Melanocyte of skin (primary cell): ENCODE data around the gene EFEMP1. TPM values are rescaled to one million over a fixed set of nuclear protein-coding genes. Genes with fewer than 3 reads are reported as not detected.

ENCODE experiments used
- total RNA-seq, 2 donors: library from RNA; depleted of rRNA; stranded (reverse); fragments of >200 nt; gene quantifications; 2 replicates each; pipeline ENCODE4 v1.2.3, GENCODE V29; 2012

Gene EFEMP1
- total RNA-seq = 10 to 100 TPM; 11.0 to 19.6 TPM

GRCh38 chr2:55923091-55923981 lies at the start of gene EFEMP1:
Gene EFEMP1 (minus strand): TSS chr2:55923782. CDS start chr2:55922440, 1,342 bp downstream.

Other genes starting within 250 kb of the EFEMP1 start
- gene PNPT1, start 229.9 kb downstream of the EFEMP1 start, total RNA-seq = 100 to 1,000 TPM in 1 of 2 donors, 10 to 100 TPM in 1; 78.1 to 304 TPM